Mesendoderm (in vitro differentiated cells): ENCODE results near the gene CTBP1. TPM values are rescaled to one million over a fixed set of nuclear protein-coding genes. Genes with fewer than 3 reads are reported as not detected.

Source experiments
- DNase-seq: peaks from one replicate; pipeline ENCODE4 v3.0.0; 2013
- H2AK5ac ChIP-seq: 2 replicates; pipeline ENCODE4 v1.6.1; 2013; ENCODE audit warnings: low read length, inconsistent platforms
- H2BK120ac ChIP-seq: 2 replicates; pipeline ENCODE4 v1.6.1; 2013; ENCODE audit warnings: low read depth, mild to moderate bottlenecking, low read length, moderate library complexity, mixed read lengths
- H2BK15ac ChIP-seq: replicated peaks from 2 replicates; pipeline ENCODE4 v1.6.1; 2013; ENCODE audit warnings: low read depth, mild to moderate bottlenecking, moderate library complexity
- H2BK5ac ChIP-seq: 2 replicates; pipeline ENCODE4 v1.6.1; 2013; ENCODE audit warnings: low read length, inconsistent platforms
- H3K18ac ChIP-seq: 2 replicates; pipeline ENCODE4 v1.6.1; 2013; ENCODE audit warnings: mild to moderate bottlenecking, low read length, mixed read lengths
- H3K23ac ChIP-seq: one replicate; pipeline ENCODE4 v1.6.1; 2013; ENCODE audit warnings: low read length
- H3K27ac ChIP-seq: 2 replicates; pipeline ENCODE4 v1.5.1; 2013; ENCODE audit warnings: low read depth, mild to moderate bottlenecking, inconsistent platforms, low read length, moderate library complexity
- H3K27me3 ChIP-seq: 2 replicates; pipeline ENCODE4 v1.6.1; 2013; ENCODE audit warnings: low read length, control low read depth, mild to moderate bottlenecking, inconsistent platforms; ENCODE audit not compliant: insufficient read depth, poor library complexity
- H3K36me3 ChIP-seq: 2 replicates; pipeline ENCODE4 v1.6.1; 2013; ENCODE audit warnings: low read length, inconsistent platforms; ENCODE audit not compliant: control insufficient read depth, insufficient read depth
- H3K4ac ChIP-seq: one replicate; pipeline ENCODE4 v1.6.1; 2013; ENCODE audit warnings: low read depth, mild to moderate bottlenecking, low read length, moderate library complexity
- H3K4me1 ChIP-seq: 2 replicates; pipeline ENCODE4 v1.6.1; 2013; ENCODE audit warnings: low read depth, low read length, inconsistent platforms; ENCODE audit not compliant: control insufficient read depth
- H3K4me2 ChIP-seq: 2 replicates; pipeline ENCODE4 v1.6.1; 2013; ENCODE audit warnings: low read length
- H3K4me3 ChIP-seq: 2 replicates; pipeline ENCODE4 v1.5.1; 2013; ENCODE audit warnings: mild to moderate bottlenecking, low read length
- H3K56ac ChIP-seq: one replicate; pipeline ENCODE4 v1.6.1; 2013; ENCODE audit warnings: low read length
- H3K79me1 ChIP-seq: 2 replicates; pipeline ENCODE4 v1.6.1; 2013; ENCODE audit warnings: low read length, inconsistent platforms
- H3K79me2 ChIP-seq: 2 replicates; pipeline ENCODE4 v1.6.1; 2013; ENCODE audit warnings: mild to moderate bottlenecking, low read length; ENCODE audit not compliant: control insufficient read depth, insufficient read depth
- H3K9ac ChIP-seq: 2 replicates; pipeline ENCODE4 v1.6.1; 2013; ENCODE audit warnings: low read length, inconsistent platforms
- H4K5ac ChIP-seq: one replicate; pipeline ENCODE4 v1.6.1; 2013; ENCODE audit warnings: low read length
- H4K8ac ChIP-seq: one replicate; pipeline ENCODE4 v1.6.1; 2013; ENCODE audit warnings: low read depth, mild to moderate bottlenecking, control low read depth, low read length, moderate library complexity
- WGBS: extraction: QIAGEN DNeasy Blood & Tissue Kit; methylation state at CpG from one replicate; pipeline ENCODE4 v1.1.7; 2013; ENCODE audit warnings: low lambda C conversion rate, missing lambda C conversion rate; ENCODE audit not compliant: insufficient coverage; ENCODE audit errors: extremely low coverage; 5-methylcytosine and 5-hydroxymethylcytosine counted together
- polyA plus RNA-seq, 2 experiments: library from polyadenylated mRNA; stranded (reverse); fragments of 200-250 nt; gene quantifications; one replicate each; pipeline ENCODE4 v1.2.3, GENCODE V29; 2013

The CTBP1 gene
- polyA plus RNA-seq (2013, experiment 1 of 2), result 64.9 TPM
- polyA plus RNA-seq (2013, experiment 2 of 2), result 65.1 TPM

GRCh38 chr4:1248245-1249147 is at the start of gene CTBP1:
TSS of gene CTBP1 (minus strand) at chr4:1249130. CDS start at chr4:1241331, 7,799 bp downstream.
- peaks cover 5% of the 10 kb centered on the region for H3K4me1 ChIP-seq
- no peaks in the 10 kb centered on the region for H3K27me3 ChIP-seq
- H4K8ac ChIP-seq, result peak within 1 kb of the TSS; percentile 87
- no peak within 1 kb of the TSS for H4K5ac ChIP-seq
- H3K4ac ChIP-seq, result peak within 1 kb of the TSS; percentile 97
- peak within 1 kb of the TSS; percentile 89 for H3K4me3 ChIP-seq
- peak within 1 kb of the TSS; percentile 96 for H3K56ac ChIP-seq
- peaks cover 44% of the 10 kb centered on the region for H3K79me2 ChIP-seq
- H2AK5ac ChIP-seq, result peak within 1 kb of the TSS; percentile 18
- no peak within 1 kb of the TSS for H2BK5ac ChIP-seq
- H3K36me3 ChIP-seq, result no peaks in the 10 kb centered on the region
- peak within 1 kb of the TSS; percentile 75 for H3K4me2 ChIP-seq
- peak within 1 kb of the TSS; percentile 29 for H2BK120ac ChIP-seq
- peak within 1 kb of the TSS; percentile 98 for H3K9ac ChIP-seq
- WGBS, result no CpG with 5 or more reads among the region's 163 CpGs
- peaks cover 9% of the 10 kb centered on the region for H3K79me1 ChIP-seq
- peak within 1 kb of the TSS; percentile 91 for H3K18ac ChIP-seq
- DNase-seq, result peak; percentile 82
- no peak within 1 kb of the TSS for H2BK15ac ChIP-seq
- H3K27ac ChIP-seq, result peak within 1 kb of the TSS; percentile 91
- peak within 1 kb of the TSS; percentile 45 for H3K23ac ChIP-seq

- H3K9ac ChIP-seq, result no peak overlapping the region
These were observed 49.5 kb upstream of the CTBP1 start for GRCh38 chr4:1298461-1298860.

GRCh38 chr4:1297456-1298325 is 48.8 kb upstream of the CTBP1 start:
- Histone ChIP-seq H3K18ac (no peak overlapping the region), H3K4me1 (peaks cover 3% of the 10 kb centered on the region), H2BK120ac (no peak overlapping the region), H3K36me3 (no peaks in the 10 kb centered on the region), H2BK15ac (no peak overlapping the region), H3K4me2 (no peak overlapping the region), H2BK5ac (no peak overlapping the region), H3K27ac (no peak overlapping the region), H3K23ac (no peak overlapping the region), H3K79me2 (peaks cover 80% of the 10 kb centered on the region), H3K4ac (no peak overlapping the region), H3K79me1 (peaks cover 28% of the 10 kb centered on the region), H4K5ac (no peak overlapping the region), H4K8ac (no peak overlapping the region), H3K27me3 (no peaks in the 10 kb centered on the region), H3K56ac (peak overlapping the region; percentile 10), H2AK5ac (no peak overlapping the region), H3K4me3 (no peak overlapping the region), H3K9ac (no peak overlapping the region)
- WGBS, result no CpG with 5 or more reads among the region's 32 CpGs
- peak; percentile 55 for DNase-seq

More at GRCh38 chr4:1298461-1298860, 49.5 kb upstream of the CTBP1 start:
- Histone ChIP-seq H3K79me1 (peaks cover 30% of the 10 kb centered on the region), H3K36me3 (no peaks in the 10 kb centered on the region), H4K5ac (no peak overlapping the region), H3K18ac (no peak overlapping the region), H3K56ac (no peak overlapping the region), H3K23ac (no peak overlapping the region), H3K4ac (no peak overlapping the region), H2BK15ac (no peak overlapping the region), H3K27me3 (no peaks in the 10 kb centered on the region), H4K8ac (no peak overlapping the region), H3K4me1 (peaks cover 3% of the 10 kb centered on the region), H3K27ac (no peak overlapping the region), H3K4me2 (no peak overlapping the region), H3K79me2 (peaks cover 78% of the 10 kb centered on the region), H3K4me3 (no peak overlapping the region), H2BK120ac (no peak overlapping the region), H2BK5ac (no peak overlapping the region), H2AK5ac (no peak overlapping the region)
- DNase-seq, result no peak
- WGBS, result no CpG with 5 or more reads among the region's 7 CpGs

GRCh38 chr4:1297023-1297395 is 48.1 kb upstream of the CTBP1 start:
- H3K27ac ChIP-seq, result no peak overlapping the region
- H3K56ac ChIP-seq, result no peak overlapping the region
- H3K79me1 ChIP-seq, result peaks cover 30% of the 10 kb centered on the region
- WGBS, result no CpG with 5 or more reads among the region's 22 CpGs
- no peak overlapping the region for H2BK15ac ChIP-seq
- H2BK5ac ChIP-seq, result no peak overlapping the region
- no peaks in the 10 kb centered on the region for H3K27me3 ChIP-seq
- H4K5ac ChIP-seq, result no peak overlapping the region
- no peak overlapping the region for H4K8ac ChIP-seq
- no peak overlapping the region for H3K4me3 ChIP-seq
- H2AK5ac ChIP-seq, result no peak overlapping the region
- H3K4me1 ChIP-seq, result peaks cover 3% of the 10 kb centered on the region
- DNase-seq, result no peak
- peaks cover 84% of the 10 kb centered on the region for H3K79me2 ChIP-seq
- no peak overlapping the region for H2BK120ac ChIP-seq
- H3K23ac ChIP-seq, result no peak overlapping the region
- H3K18ac ChIP-seq, result no peak overlapping the region
- H3K4me2 ChIP-seq, result no peak overlapping the region
- H3K9ac ChIP-seq, result no peak overlapping the region
- no peaks in the 10 kb centered on the region for H3K36me3 ChIP-seq
- H3K4ac ChIP-seq, result no peak overlapping the region

- H3K18ac ChIP-seq, result no peak overlapping the region
- H2BK5ac ChIP-seq, result no peak overlapping the region
- no peak overlapping the region for H3K4me3 ChIP-seq
- peaks cover 32% of the 10 kb centered on the region for H3K79me1 ChIP-seq
- H3K4ac ChIP-seq, result no peak overlapping the region
- H3K4me1 ChIP-seq, result peaks cover 3% of the 10 kb centered on the region
- peaks cover 89% of the 10 kb centered on the region for H3K79me2 ChIP-seq
- no peak overlapping the region for H4K8ac ChIP-seq
- DNase-seq, result no peak
- no peak overlapping the region for H2AK5ac ChIP-seq
- H3K27ac ChIP-seq, result no peak overlapping the region
- no peak overlapping the region for H2BK120ac ChIP-seq
- H3K9ac ChIP-seq, result no peak overlapping the region
- H3K56ac ChIP-seq, result no peak overlapping the region
- no CpG with 5 or more reads among the region's 18 CpGs for whole genome bisulfite sequencing
- H3K23ac ChIP-seq, result no peak overlapping the region
- H3K36me3 ChIP-seq, result no peaks in the 10 kb centered on the region
- no peaks in the 10 kb centered on the region for H3K27me3 ChIP-seq
- H4K5ac ChIP-seq, result no peak overlapping the region
- no peak overlapping the region for H2BK15ac ChIP-seq
- no peak overlapping the region for H3K4me2 ChIP-seq
These were observed 47.5 kb upstream of the CTBP1 start for GRCh38 chr4:1296324-1297022.
